SH-SY5Y (cell line): Measurements from ENCODE around the gene SLC2A1.

Experiments
- GATA2 ChIP-seq: IDR thresholded peaks from 2 replicates; pipeline ENCODE4 v1.6.1; 2011; ENCODE audit warnings: mild to moderate bottlenecking, low read depth, low read length
- GATA3 ChIP-seq: IDR thresholded peaks from 2 replicates; pipeline ENCODE4 v1.6.1; 2011; ENCODE audit warnings: low read depth, mild to moderate bottlenecking, low read length, moderate library complexity

SLC2A1 gene

DNA sequence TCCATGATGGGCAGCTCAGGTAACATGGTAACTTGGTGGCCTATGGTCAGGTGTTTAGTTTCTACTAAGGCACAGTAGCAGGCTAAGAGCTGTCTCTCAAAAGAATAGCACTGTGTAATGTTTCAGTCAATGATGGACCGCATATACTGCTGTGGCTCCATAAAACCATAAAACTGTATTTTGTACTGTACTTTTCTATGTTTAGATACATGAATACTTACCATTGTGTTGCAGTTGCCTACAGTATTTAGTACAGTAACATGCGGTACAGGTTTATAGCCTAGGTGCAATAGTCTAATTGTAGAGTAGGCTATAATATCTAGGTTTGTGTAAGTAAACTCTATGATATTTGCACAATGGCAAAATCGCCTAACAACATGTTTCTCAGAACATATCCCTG, 50.6 kb downstream of the SLC2A1 start:
- TF ChIP-seq GATA2, result no peak

DNA sequence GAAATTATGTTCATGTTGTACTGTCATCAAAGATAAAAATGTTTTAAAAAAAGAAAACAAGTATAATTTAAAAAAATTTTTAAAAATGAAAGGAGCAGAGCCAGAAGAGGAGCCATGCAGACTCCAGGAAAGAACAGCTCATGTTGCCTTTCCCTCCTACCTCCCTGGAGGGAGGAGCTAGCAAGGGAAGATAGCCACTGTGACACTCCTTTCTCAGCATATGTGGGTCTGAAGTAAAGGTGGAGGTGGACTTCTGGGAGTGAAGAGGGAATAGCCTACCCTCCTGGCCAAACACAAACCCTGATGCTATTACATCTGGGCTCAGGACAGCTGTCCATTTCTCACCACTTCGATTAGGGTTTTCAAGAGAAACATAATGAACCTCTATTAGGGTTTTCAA, 54.2 kb downstream of the SLC2A1 start:
- TF ChIP-seq GATA3, result no peak
- TF ChIP-seq GATA2, result no peak

DNA sequence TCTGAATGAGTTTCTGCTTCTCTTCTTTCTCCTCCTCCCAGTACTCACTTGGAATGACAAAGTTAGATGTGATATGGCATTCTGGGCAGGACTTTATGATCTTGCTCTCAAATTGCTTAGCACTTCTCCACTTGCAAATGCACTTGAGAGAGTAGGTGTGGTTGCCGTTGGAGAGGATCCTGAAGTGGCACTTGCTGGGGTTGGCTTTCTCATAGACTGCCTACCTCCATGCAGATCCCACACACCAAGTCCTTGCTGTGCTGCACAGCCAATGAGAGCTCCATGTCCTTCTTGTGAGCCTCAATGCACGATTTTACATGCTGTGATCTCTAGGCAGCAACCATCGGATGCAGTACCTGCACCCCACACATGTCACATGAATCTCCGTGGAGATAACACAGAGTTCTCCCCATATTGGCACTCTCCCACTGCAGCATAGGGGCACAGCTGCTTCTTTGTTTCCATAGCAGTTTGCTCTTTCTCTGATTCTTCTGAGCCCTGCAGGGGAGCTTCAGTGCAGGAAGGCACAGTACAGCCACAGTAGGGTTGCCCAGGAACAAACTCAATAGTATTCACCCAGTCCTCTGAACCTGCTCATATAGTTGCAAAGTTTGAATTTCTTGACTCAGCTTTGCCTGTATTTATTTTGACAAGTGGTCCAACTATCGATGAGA, 67.1 kb downstream of the SLC2A1 start:
- no peak for TF ChIP-seq GATA2
- TF ChIP-seq GATA3, result no peak

DNA sequence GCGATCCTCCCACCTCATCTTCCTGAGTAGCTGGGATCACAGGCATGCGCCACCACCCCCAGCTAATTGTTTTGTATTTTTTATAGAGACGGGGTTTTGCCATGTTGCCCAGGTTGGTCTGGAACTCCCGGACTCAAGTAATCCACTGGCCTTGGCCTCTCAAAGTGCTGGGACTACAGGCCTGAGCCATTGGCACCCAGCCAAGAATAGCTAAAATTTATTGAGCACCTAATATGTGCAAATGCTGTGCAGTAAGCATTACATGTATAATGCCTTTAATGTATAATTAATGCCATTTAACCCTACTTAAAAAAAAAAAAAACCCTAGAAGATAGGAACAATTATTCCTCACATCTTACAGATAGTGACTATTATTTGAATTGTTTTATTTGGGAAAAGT, 69.4 kb downstream of the SLC2A1 start:
- TF ChIP-seq GATA3 (no peak), GATA2 (no peak)

DNA sequence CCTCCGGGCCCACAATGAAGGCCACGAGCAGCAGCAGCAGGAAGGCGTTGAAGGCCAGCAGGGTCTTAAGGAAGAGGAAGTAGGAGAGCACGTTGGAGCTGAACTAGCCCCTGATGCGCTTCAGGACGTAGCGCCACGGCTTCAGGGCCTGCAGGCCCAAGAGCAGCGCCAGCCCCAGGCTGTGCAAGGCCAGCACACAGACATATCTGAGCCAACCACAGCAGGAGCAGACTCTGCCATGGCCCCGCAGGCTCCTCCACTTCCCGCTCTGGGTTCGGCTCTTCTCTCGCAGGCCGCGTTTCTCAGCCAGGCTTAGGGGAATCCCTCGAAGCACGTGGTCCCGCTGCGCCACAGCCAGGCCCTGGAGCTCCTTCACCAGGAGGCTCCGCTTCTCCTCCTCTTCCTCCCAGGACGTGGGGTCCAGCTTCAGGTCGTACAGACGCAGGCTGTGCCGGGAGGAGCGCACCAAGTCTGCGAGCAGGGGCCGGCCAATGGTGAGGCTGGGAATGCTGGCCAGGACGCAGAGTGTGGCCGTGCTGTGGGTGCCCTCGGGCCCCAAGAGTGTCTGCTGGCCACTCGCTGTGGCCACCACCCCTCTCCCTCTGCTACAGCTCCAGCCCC, 70.5 kb downstream of the SLC2A1 start:
- TF ChIP-seq GATA2 (no peak), GATA3 (no peak)

DNA sequence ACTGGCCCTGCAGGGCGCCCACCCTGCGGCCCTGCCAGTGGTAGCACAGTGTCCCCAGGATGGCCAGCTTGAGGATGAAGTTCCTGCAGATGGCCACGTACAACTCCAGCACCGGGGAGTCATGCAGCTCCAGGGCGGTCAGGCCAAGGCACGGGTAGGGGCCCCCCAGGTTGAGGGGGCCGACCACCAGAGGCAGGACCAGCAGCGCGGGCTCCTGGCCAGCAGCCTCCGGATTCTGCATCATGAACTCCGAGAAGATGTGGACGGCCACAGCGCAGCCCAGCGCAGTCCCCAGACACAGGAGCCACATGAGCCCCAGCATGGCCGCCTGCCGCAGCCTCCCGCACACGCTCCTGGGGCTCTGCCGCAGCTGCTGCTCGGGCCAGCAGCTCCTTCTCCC, 71.3 kb downstream of the SLC2A1 start:
- no peak for TF ChIP-seq GATA2

DNA sequence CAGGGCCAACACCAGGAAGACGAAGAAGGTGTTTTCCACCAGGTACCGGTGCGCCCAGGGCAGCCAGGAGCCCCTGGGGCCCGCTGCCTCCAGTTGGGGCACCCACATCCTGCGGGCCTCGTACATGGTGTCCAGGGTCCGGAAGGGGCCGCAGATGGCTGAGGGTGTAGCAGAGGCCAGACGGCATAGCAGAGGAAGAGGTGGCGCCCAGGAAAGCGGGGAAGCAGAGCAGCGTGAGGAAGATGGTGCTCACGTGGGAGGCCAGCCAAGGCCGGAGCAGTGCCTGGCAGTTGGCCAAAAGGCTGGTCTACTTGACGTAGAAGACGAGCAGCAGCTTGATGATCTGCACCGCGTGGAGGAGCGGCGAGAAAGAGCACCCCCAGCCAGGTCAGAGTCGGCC, 71.9 kb downstream of the SLC2A1 start:
- no peak for TF ChIP-seq GATA2

DNA sequence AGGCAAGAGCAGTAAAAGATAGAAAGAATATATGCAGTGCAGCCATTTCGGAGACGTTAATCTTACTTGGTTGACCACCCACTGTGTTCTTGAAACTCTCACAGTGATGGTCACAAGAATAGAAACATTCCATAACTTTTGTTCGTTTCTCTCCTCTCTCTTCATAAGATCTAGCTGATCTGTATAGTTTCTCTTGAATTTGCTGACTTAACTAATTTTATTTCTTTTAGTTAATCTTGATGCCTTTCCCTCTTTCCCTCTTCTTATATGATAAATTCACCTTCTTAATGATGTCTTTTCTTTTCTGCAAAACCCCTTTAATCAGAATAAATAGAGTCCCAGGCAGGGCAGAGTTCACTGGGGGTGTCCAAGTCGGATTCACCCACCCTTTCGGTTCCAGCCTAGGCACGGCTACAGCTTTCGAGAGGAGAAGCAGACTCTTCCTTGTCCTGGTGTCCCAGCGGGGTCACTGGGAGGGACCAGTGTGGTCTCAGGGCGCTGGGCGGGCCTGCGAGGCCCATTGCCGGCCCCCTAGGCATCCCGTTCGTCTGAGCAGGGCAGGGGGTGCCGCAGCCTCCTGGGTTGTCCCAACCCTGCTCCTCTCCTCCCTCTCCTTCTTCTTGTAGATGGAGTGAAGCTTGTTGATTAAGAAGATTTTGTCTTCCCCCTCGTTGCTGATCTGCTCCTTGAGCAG, 72.5 kb downstream of the SLC2A1 start:
- TF ChIP-seq GATA2 (no peak), GATA3 (no peak)

DNA sequence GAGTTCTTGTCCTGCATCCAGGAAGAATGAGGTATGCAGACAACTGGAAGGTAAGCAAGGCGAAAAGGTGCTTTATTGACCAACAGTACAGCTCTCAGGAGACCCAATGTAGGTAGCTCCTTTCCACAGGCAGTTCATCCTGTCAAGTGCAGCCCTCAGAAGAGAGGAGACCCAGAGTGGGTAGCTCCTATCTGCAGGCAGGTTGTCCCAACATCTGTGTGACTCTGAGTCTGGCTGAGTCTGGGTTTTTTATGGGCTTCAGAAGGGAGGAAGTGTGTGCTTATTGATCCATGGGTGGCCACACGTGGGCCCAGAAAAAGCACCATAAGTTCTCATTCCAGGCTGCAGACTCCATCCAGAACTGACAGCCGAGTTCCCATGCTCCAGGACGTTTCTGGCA, 78.3 kb downstream of the SLC2A1 start:
- no peak for TF ChIP-seq GATA2

DNA sequence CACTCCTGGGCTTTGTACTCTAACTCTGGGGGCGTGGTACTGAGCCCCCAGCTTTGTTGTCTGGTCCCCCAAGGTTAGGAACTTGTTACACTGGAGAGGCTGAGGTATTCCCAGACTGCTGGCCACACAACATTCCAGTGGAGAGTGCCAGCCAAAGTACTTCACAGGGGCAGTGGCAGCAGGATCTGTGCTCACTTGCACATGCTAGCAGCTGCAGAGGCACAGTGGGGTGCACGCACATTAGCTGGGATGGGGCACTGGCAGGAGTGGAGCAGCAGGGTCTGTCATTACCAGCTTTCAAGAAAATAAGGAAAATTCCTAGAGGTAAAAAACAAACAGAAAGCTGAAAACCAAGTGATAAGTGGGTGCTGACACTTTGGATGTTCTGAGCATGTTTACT, 81.3 kb downstream of the SLC2A1 start:
- TF ChIP-seq GATA2 (no peak), GATA3 (no peak)

DNA sequence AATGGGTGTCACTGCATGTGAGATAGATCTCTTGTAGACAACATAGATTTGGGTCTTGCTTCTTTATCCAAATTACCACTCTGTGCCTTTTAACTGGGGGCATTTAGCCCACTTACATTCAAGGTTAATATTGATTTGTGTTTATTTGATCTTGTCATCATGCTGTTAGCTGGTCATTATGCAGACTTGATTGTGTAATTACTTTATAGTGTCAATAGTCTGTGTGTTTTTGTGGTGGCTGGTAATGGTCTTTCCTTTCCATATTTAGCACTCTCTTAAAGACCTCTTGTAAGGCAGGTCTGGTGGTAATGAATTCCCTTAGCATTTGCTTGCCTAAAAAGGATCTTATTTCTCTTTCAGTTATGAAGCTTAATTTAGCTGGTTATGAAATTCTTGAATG, 82.7 kb downstream of the SLC2A1 start:
- no peak for TF ChIP-seq GATA2
- no peak for TF ChIP-seq GATA3
